Measurements from ENCODE around the gene ABCA4. TPM values are rescaled to one million over a fixed set of nuclear protein-coding genes. Genes with fewer than 3 reads are reported as not detected.

ABCA4 gene
- total RNA-seq, 4 donors from 2014 or later, result 0.18 to 0.57 TPM; not detected in 2

- H3K9me3 ChIP-seq, result no peaks in the 10 kb centered on the region
- DNase-seq, result no peak
- H3K4me3 ChIP-seq, result no peak overlapping the region
- no peaks in the 10 kb centered on the region for H3K36me3 ChIP-seq
- no peak overlapping the region for H3K27ac ChIP-seq
- TF ChIP-seq CTCF (IDR thresholded peaks at IDR 0.05) (no peak), POLR2A (IDR thresholded peaks at IDR 0.05) (no peak)
- peaks cover 0 to 15% (median 10%) of the 10 kb centered on the region in 3 donors for H3K4me1 ChIP-seq
- H3K27me3 ChIP-seq, result no peaks in the 10 kb centered on the region
- intact Hi-C loops (cut with DNase I), result no loop called here
These were observed 22.8 kb upstream of the ABCA4 start for GRCh38 chr1:94143809-94144176.

GRCh38 chr1:94143173-94143808 is 22.3 kb upstream of the ABCA4 start:
- DNase-seq, result no peak
- no peak overlapping the region for H3K4me3 ChIP-seq
- H3K4me1 ChIP-seq, result peaks cover 0 to 15% (median 10%) of the 10 kb centered on the region in 3 donors
- no peaks in the 10 kb centered on the region for H3K9me3 ChIP-seq
- TF ChIP-seq POLR2A (IDR thresholded peaks at IDR 0.05), result no peak
- no peak for TF ChIP-seq CTCF (IDR thresholded peaks at IDR 0.05)
- 51 to 54% methylated on average over 2 of the region's 2 CpGs for WGBS, 2 donors
- H3K27ac ChIP-seq, result peak overlapping the region in 1 of 4 donors; percentile 34
- intact Hi-C loops (cut with DNase I), result no loop called here
- no peaks in the 10 kb centered on the region for H3K27me3 ChIP-seq
- H3K36me3 ChIP-seq, result no peaks in the 10 kb centered on the region

GRCh38 chr1:94142583-94142982 is 21.6 kb upstream of the ABCA4 start:
- intact Hi-C loops (cut with DNase I), result no loop called here
- H3K27me3 ChIP-seq, result no peaks in the 10 kb centered on the region
- H3K9me3 ChIP-seq, result no peaks in the 10 kb centered on the region
- WGBS, 2 donors, result 80 to 82% methylated on average over 2 of the region's 2 CpGs
- no peak for DNase-seq
- H3K27ac ChIP-seq, result peak overlapping the region in 1 of 4 donors; percentile 21
- no peak overlapping the region for H3K4me3 ChIP-seq
- no peaks in the 10 kb centered on the region for H3K36me3 ChIP-seq
- H3K4me1 ChIP-seq, result peaks cover 0 to 15% (median 10%) of the 10 kb centered on the region in 3 donors
- TF ChIP-seq CTCF (IDR thresholded peaks at IDR 0.05), result no peak
- no peak for TF ChIP-seq POLR2A (IDR thresholded peaks at IDR 0.05)

GRCh38 chr1:94142022-94142421 is 21.1 kb upstream of the ABCA4 start:
- Histone ChIP-seq H3K27ac (peak overlapping the region in 1 of 4 donors; percentile 21), H3K27me3 (no peaks in the 10 kb centered on the region), H3K9me3 (no peaks in the 10 kb centered on the region), H3K36me3 (no peaks in the 10 kb centered on the region), H3K4me3 (no peak overlapping the region), H3K4me1 (peaks cover 0 to 15% (median 10%) of the 10 kb centered on the region in 3 donors)
- WGBS, 2 donors, result 11 to 50% methylated on average over 1 of the region's 1 CpG
- DNase-seq, result no peak
- no peak for TF ChIP-seq CTCF (IDR thresholded peaks at IDR 0.05)
- TF ChIP-seq POLR2A (IDR thresholded peaks at IDR 0.05), result no peak
- intact Hi-C loops (cut with DNase I), result no loop called here

GRCh38 chr1:94132111-94132510 is 11.2 kb upstream of the ABCA4 start:
- intact Hi-C loops (cut with DNase I), result no loop called here
- Histone ChIP-seq H3K4me3 (no peak overlapping the region), H3K4me1 (no peaks in the 10 kb centered on the region), H3K27me3 (no peaks in the 10 kb centered on the region), H3K9me3 (peaks cover 0 to 10% (median 0%) of the 10 kb centered on the region in 3 donors), H3K27ac (no peak overlapping the region), H3K36me3 (no peaks in the 10 kb centered on the region)
- TF ChIP-seq POLR2A (IDR thresholded peaks at IDR 0.05) (no peak), CTCF (IDR thresholded peaks at IDR 0.05) (no peak)
- 83 to 86% methylated on average over 5 of the region's 5 CpGs for WGBS, 2 donors
- no peak for DNase-seq
